Calu3 (cell line): ENCODE measurements around the gene NDUFS6. TPM values are rescaled to one million over a fixed set of nuclear protein-coding genes. Genes with fewer than 3 reads are reported as not detected.

ENCODE experiments used
- BruUV-seq: library from RNA; stranded (reverse); fragments of 400-500 nt; replicated peaks from 2 replicates; lab custom pipeline; 2021; lab: Mats Ljungman, UMichigan
- CTCF ChIA-PET: fragments of 300-600 bp; sonication (Branson Sonifier 250); formaldehyde crosslinking; loops from one replicate; lab custom pipeline; 2022; ENCODE audit warnings: antibody characterized with exemption; lab: Charles Lee
- DNase-seq: peaks from one replicate; pipeline ENCODE4 v3.0.0; 2022
- H3K27ac Mint-ChIP-seq: one replicate; pipeline ENCODE4 v1.8.0; 2022; ENCODE audit warnings: mixed read lengths; ENCODE audit not compliant: unreplicated experiment
- H3K27me3 Mint-ChIP-seq: one replicate; pipeline ENCODE4 v1.8.0; 2022; ENCODE audit warnings: mixed read lengths; ENCODE audit not compliant: unreplicated experiment
- H3K36me3 Mint-ChIP-seq: one replicate; pipeline ENCODE4 v1.8.0; 2022; ENCODE audit warnings: mild to moderate bottlenecking, moderate library complexity, mixed read lengths; ENCODE audit not compliant: insufficient read depth, unreplicated experiment
- H3K4me1 Mint-ChIP-seq: one replicate; pipeline ENCODE4 v1.8.0; 2022; ENCODE audit warnings: mild to moderate bottlenecking, low read depth, mixed read lengths; ENCODE audit not compliant: unreplicated experiment
- H3K4me3 Mint-ChIP-seq: one replicate; pipeline ENCODE4 v1.8.0; 2022; ENCODE audit warnings: mild to moderate bottlenecking, low read depth, moderate library complexity, mixed read lengths; ENCODE audit not compliant: unreplicated experiment
- H3K9me3 Mint-ChIP-seq: one replicate; pipeline ENCODE4 v1.8.0; 2022; ENCODE audit warnings: low read depth, mixed read lengths; ENCODE audit not compliant: unreplicated experiment
- CTCF ChIP-seq: fragments of 200-600 bp; IDR thresholded peaks from one replicate; pipeline ENCODE4 v1.8.0; 2022; ENCODE audit warnings: antibody characterized with exemption; ENCODE audit not compliant: unreplicated experiment
- intact Hi-C: fragments of 100-400 bp; cut with micrococcal nuclease; formaldehyde crosslinking; loops from one replicate; pipeline ENCODE4 v1.10.0; 2022; ENCODE audit not compliant: unreplicated experiment
- total RNA-seq: library from RNA; stranded (reverse); gene quantifications from 2 replicates; pipeline ENCODE4 v1.2.3, GENCODE V29; 2022

Gene NDUFS6
- total RNA-seq, 1 experiment from 2014 or later: 44.7 TPM

DNA sequence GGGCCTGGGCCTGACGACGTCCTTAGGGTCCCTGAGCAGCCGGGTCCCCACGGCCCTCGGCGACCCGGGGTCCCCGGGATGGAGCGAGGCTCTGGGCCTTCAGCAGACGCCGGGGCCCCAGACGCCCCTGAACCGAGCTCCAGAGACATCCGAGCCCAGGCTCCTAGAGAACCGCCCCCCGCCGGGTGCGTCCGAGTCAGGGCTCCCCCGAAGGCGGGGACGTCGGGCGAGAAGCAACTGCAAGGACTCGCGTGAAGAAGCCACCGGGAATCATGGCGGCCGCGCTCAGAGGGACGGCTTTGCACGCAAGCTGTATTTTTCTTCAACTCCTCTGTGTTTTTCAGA is 56.0 kb downstream of the NDUFS6 start:
- H3K4me1 Mint-ChIP-seq: no peaks in the 10 kb centered on the region
- CTCF ChIA-PET: no interaction called here
- no peaks in the 10 kb centered on the region for H3K36me3 Mint-ChIP-seq
- no peak for DNase-seq
- H3K9me3 Mint-ChIP-seq: peaks cover 3% of the 10 kb centered on the region
- H3K27me3 Mint-ChIP-seq: peaks cover 41% of the 10 kb centered on the region
- no peak for TF ChIP-seq CTCF
- no peak overlapping the region for H3K4me3 Mint-ChIP-seq
- no TSS peak for BruUV-seq
- no peak overlapping the region for H3K27ac Mint-ChIP-seq
- intact Hi-C loops: no loop called here

- CTCF ChIA-PET: no interaction called here
- Mint-ChIP-seq H3K27me3 (peaks cover 43% of the 10 kb centered on the region), H3K36me3 (no peaks in the 10 kb centered on the region), H3K4me1 (no peaks in the 10 kb centered on the region), H3K4me3 (no peak overlapping the region), H3K9me3 (peaks cover 3% of the 10 kb centered on the region), H3K27ac (no peak overlapping the region)
- intact Hi-C loops: no loop called here
- TF ChIP-seq CTCF: no peak
- BruUV-seq: no TSS peak
- no peak for DNase-seq
These were observed 57.2 kb downstream of the NDUFS6 start for GRCh38 chr5:1858436-1858835.

GRCh38 chr5:1859099-1859498 is 57.9 kb downstream of the NDUFS6 start:
- Mint-ChIP-seq H3K9me3 (peaks cover 3% of the 10 kb centered on the region), H3K4me3 (no peak overlapping the region), H3K27ac (no peak overlapping the region), H3K27me3 (peaks cover 43% of the 10 kb centered on the region), H3K36me3 (no peaks in the 10 kb centered on the region), H3K4me1 (no peaks in the 10 kb centered on the region)
- CTCF ChIA-PET: no interaction called here
- no TSS peak for BruUV-seq
- no peak for DNase-seq
- intact Hi-C loops: no loop called here
- no peak for TF ChIP-seq CTCF

DNA sequence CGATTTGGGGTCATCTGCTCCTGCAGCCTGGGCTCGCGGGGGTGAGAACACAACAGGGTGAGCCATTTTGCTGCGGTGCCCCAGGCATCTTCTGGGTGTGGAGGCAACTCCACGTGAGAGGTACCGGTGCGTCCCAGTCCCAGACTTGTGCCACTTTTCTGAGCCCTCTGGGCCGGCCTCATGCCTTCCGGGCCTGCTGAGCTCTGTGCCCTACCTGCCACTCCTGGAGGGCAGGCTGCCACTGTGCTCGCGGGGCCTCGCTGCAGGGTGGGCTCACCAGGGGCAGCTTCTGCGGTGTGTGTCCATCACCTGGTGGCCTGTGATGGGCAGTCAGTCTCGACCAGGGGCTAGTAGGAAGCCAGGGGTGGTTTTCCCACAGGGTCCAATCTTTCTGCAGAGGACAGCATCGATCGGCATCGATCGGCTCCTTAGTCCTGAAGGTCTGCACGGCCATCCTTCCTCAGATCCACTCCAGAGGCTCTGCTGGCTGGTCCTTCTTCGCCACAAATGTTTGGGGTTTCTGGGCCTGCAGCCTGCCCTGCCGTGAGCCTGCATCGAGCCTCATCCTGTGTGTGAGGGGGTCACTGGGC is 58.9 kb downstream of the NDUFS6 start:
- Mint-ChIP-seq H3K9me3 (peaks cover 3% of the 10 kb centered on the region), H3K27ac (no peak overlapping the region), H3K36me3 (no peaks in the 10 kb centered on the region), H3K4me3 (no peak overlapping the region), H3K4me1 (no peaks in the 10 kb centered on the region), H3K27me3 (peaks cover 47% of the 10 kb centered on the region)
- CTCF ChIA-PET: no interaction called here
- BruUV-seq: no TSS peak
- TF ChIP-seq CTCF: no peak
- intact Hi-C loops: no loop called here
- no peak for DNase-seq
